Measurements from ENCODE around the gene STAMBPL1. TPM values are rescaled to one million over a fixed set of nuclear protein-coding genes. Genes with fewer than 3 reads are reported as not detected.

STAMBPL1 gene
- 0.82 TPM for polyA plus RNA-seq (2013, experiment 1 of 2)
- polyA plus RNA-seq (2013, experiment 2 of 2), result 0.61 TPM

DNA sequence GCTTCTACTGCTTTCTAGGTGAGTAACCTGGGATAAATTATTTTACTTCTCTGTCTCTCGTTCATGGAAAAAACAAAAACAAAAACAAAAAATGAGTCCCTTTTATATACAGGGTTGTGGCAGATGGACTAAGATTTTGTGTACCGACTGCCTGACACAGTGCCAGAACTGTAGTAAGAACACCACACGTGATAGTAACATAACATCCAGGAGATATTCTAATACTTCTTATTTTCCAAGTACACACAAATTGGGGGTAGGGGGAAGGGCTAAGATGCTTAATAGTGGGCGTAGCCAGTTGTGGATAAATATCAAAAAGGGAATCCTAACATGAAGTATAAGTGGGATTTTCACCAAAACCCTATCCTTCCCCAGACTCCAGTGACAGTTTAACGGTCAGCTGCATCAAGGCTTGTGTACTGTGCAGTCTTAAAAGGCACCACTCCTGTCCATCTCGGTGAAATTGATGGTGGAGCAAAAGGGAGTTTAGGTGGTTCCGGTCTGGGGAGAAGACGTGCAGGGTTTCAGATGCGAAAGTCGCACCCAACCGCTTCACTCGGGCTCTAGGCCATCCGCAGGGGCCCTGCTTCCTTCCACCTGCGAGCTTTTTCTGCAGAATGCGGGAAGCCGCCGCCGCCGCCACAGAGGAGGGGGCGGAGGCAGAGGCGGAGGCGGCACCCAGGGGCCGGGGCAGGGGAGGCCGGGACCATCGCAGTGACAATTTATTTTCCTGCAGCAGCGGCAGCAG lies at the start of gene STAMBPL1:
Gene STAMBPL1 (plus strand): TSS at position 712 of the 748 bp plus-strand sequence. CDS start 21,464 bp downstream, outside the sequence.
- Histone ChIP-seq H3K27me3 (ENCODE audit: control insufficient read depth in 3 of 3, insufficient read depth in 3 of 3, low read depth in 1 of 3, low read length in 3 of 3) (peaks cover 0 to 34% (median 12%) of the 10 kb centered on the region in 3 experiments), H2AK5ac (ENCODE audit: low read depth, low read length) (no peak within 1 kb of the TSS), H3K4me2 (ENCODE audit: insufficient read depth, low read length, poor library complexity, severe bottlenecking) (peak within 1 kb of the TSS; percentile 99), H3K36me3 (replicated peaks in 1 of 2; ENCODE audit: control insufficient read depth in 2 of 2, insufficient read depth in 2 of 2, low read length in 2 of 2) (no peaks in the 10 kb centered on the region), H3K18ac (ENCODE audit: low read length) (peak within 1 kb of the TSS; percentile 96), H3K79me1 (ENCODE audit: low read depth, low read length) (no peaks in the 10 kb centered on the region), H4K91ac (ENCODE audit: low read depth, low read length, poor library complexity) (no peak within 1 kb of the TSS), H3K4me1 (ENCODE audit: control insufficient read depth in 2 of 2, insufficient read depth in 1 of 2, low read depth in 1 of 2, low read length in 2 of 2) (peaks cover 1 to 4% of the 10 kb centered on the region in 2 donors), H2BK120ac (ENCODE audit: low read depth, low read length) (no peak within 1 kb of the TSS), H2BK15ac (ENCODE audit: low read length) (peak within 1 kb of the TSS; percentile 22), H3K4ac (ENCODE audit: low read length) (no peak within 1 kb of the TSS), H2BK12ac (ENCODE audit: low read length) (no peak within 1 kb of the TSS), H3K4me3 (ENCODE audit: low read length in 2 of 2) (peak within 1 kb of the TSS; percentile 55 to 95), H3K9me3 (replicated peaks in 1 of 2; ENCODE audit: control insufficient read depth in 2 of 2, insufficient read depth in 1 of 2, low read depth in 1 of 2, low read length in 2 of 2) (no peaks in the 10 kb centered on the region), H3K23ac (ENCODE audit: low read depth, low read length, poor library complexity) (peak within 1 kb of the TSS; percentile 44), H2AFZ (ENCODE audit: low read length) (peak within 1 kb of the TSS; percentile 93), H4K8ac (ENCODE audit: low read depth, low read length) (no peak within 1 kb of the TSS), H3K27ac (replicated peaks; ENCODE audit: low read length) (no peak within 1 kb of the TSS), H3K14ac (ENCODE audit: low read length) (peak within 1 kb of the TSS; percentile 95), H2BK5ac (ENCODE audit: low read length) (no peak within 1 kb of the TSS), H3K9ac (ENCODE audit: low read depth, low read length, poor library complexity) (peak within 1 kb of the TSS; percentile 93)
- DNase-seq (ENCODE audit: low spot score), result no peak
- whole genome bisulfite sequencing, 2 donors (ENCODE audit: extremely low coverage in 2 of 2, insufficient read length in 2 of 2, insufficient replicate concordance in 1 of 2), result no CpG with 5 or more reads among the region's 26 CpGs

DNA sequence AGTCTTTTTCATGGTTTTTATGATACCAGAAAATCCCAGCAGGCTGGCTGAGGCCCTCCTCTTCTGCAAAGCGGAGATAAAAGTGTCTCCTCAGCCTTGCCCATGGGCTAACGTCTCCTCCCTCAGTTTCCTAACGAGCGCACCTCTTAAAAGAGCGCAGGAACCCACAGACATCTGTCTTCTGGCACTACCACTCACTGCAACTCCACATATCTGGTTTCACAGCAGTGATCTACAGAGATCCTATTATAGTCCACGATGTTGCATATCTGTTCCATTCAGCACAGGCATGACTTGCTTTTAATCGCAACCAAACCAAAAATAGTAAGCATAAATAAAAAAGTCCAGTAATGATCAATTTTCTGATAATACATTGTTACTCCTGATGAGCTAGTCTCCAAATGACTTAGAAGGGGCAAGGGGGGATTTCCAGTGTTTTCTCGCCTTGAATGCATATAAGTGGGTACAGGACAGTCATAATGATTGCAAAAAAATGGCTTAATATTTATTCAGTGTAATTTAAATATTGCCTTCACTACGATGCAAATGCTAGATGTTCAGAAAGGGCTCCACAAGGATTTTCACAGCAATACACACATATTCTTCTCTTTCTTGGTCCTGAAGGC lies 49.3 kb upstream of the STAMBPL1 start:
- H3K79me1 ChIP-seq (ENCODE audit: low read depth, low read length), result no peaks in the 10 kb centered on the region
- WGBS, 2 donors (ENCODE audit: extremely low coverage in 2 of 2, insufficient read length in 2 of 2, insufficient replicate concordance in 1 of 2), result no CpG with 5 or more reads among the region's 9 CpGs
- no peak overlapping the region for H3K27ac ChIP-seq (replicated peaks; ENCODE audit: low read length)
- no peak overlapping the region for H2BK5ac ChIP-seq (ENCODE audit: low read length)
- no peaks in the 10 kb centered on the region for H3K9me3 ChIP-seq (replicated peaks in 1 of 2; ENCODE audit: control insufficient read depth in 2 of 2, insufficient read depth in 1 of 2, low read depth in 1 of 2, low read length in 2 of 2)
- H4K8ac ChIP-seq (ENCODE audit: low read depth, low read length), result no peak overlapping the region
- DNase-seq (ENCODE audit: low spot score), result no peak
- H2BK15ac ChIP-seq (ENCODE audit: low read length), result no peak overlapping the region
- no peak overlapping the region for H3K23ac ChIP-seq (ENCODE audit: low read depth, low read length, poor library complexity)
- no peak overlapping the region for H3K9ac ChIP-seq (ENCODE audit: low read depth, low read length, poor library complexity)
- no peak overlapping the region for H2BK120ac ChIP-seq (ENCODE audit: low read depth, low read length)
- H3K4me1 ChIP-seq (ENCODE audit: control insufficient read depth in 2 of 2, insufficient read depth in 1 of 2, low read depth in 1 of 2, low read length in 2 of 2), result no peaks in the 10 kb centered on the region
- peaks cover 0 to 7% (median 0%) of the 10 kb centered on the region in 3 experiments for H3K27me3 ChIP-seq (ENCODE audit: control insufficient read depth in 3 of 3, insufficient read depth in 3 of 3, low read depth in 1 of 3, low read length in 3 of 3)
- no peak overlapping the region for H2AK5ac ChIP-seq (ENCODE audit: low read depth, low read length)
- no peak overlapping the region for H4K91ac ChIP-seq (ENCODE audit: low read depth, low read length, poor library complexity)
- H3K36me3 ChIP-seq (replicated peaks in 1 of 2; ENCODE audit: control insufficient read depth in 2 of 2, insufficient read depth in 2 of 2, low read length in 2 of 2), result no peaks in the 10 kb centered on the region
- H3K14ac ChIP-seq (ENCODE audit: low read length), result no peak overlapping the region
- no peak overlapping the region for H3K4me2 ChIP-seq (ENCODE audit: insufficient read depth, low read length, poor library complexity, severe bottlenecking)
- H3K4me3 ChIP-seq (ENCODE audit: low read length in 2 of 2), result no peak overlapping the region
- no peak overlapping the region for H2BK12ac ChIP-seq (ENCODE audit: low read length)
- no peak overlapping the region for H2AFZ ChIP-seq (ENCODE audit: low read length)
- H3K18ac ChIP-seq (ENCODE audit: low read length), result no peak overlapping the region
- H3K4ac ChIP-seq (ENCODE audit: low read length), result no peak overlapping the region

DNA sequence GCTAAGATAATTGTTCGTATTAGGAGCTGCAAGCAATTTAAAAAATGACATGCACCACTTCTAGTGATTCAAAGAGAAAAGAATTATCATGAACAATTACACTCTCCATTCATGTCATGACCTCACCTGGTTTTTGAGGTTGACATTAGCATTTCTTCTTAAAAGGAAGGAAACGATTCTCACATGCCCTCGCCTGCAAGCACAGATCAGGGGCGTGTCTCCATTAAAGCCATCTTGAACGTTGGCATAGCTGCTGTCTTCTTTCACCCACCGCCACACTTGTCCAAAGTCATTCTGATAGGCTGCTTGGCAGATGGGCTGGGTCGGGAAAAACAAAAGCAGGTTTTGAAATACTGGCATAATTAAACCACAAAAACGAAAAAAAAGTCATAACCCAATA lies 48.3 kb upstream of the STAMBPL1 start:
- no peaks in the 10 kb centered on the region for H3K4me1 ChIP-seq (ENCODE audit: control insufficient read depth in 2 of 2, insufficient read depth in 1 of 2, low read depth in 1 of 2, low read length in 2 of 2)

DNA sequence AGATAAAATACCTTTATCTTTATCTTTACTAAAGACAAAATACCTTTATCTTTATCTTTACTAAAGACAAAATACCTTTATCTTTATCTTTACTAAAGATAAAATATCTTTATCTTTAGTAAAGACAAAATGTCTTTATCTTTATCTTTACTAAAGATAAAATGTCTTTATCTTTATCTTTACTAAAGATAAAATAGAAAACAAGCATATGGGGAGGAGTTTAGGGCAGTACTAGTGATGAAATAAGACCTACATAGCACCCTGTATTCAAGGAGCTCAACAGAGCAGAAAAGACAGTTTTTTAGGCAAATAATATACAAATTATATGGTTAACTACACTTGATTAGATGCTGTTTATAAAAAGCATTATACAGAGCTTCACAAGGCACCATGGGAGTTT lies 47.7 kb upstream of the STAMBPL1 start:
- Histone ChIP-seq H4K8ac (ENCODE audit: low read depth, low read length) (no peak overlapping the region), H2AK5ac (ENCODE audit: low read depth, low read length) (no peak overlapping the region), H2BK5ac (ENCODE audit: low read length) (no peak overlapping the region), H4K91ac (ENCODE audit: low read depth, low read length, poor library complexity) (no peak overlapping the region), H3K4ac (ENCODE audit: low read length) (no peak overlapping the region), H3K27me3 (ENCODE audit: control insufficient read depth in 3 of 3, insufficient read depth in 3 of 3, low read depth in 1 of 3, low read length in 3 of 3) (peaks cover 0 to 11% (median 0%) of the 10 kb centered on the region in 3 experiments), H2BK120ac (ENCODE audit: low read depth, low read length) (no peak overlapping the region), H2BK15ac (ENCODE audit: low read length) (no peak overlapping the region), H3K27ac (replicated peaks; ENCODE audit: low read length) (no peak overlapping the region), H2AFZ (ENCODE audit: low read length) (no peak overlapping the region), H3K4me2 (ENCODE audit: insufficient read depth, low read length, poor library complexity, severe bottlenecking) (no peak overlapping the region), H3K79me1 (ENCODE audit: low read depth, low read length) (no peaks in the 10 kb centered on the region), H3K4me1 (ENCODE audit: control insufficient read depth in 2 of 2, insufficient read depth in 1 of 2, low read depth in 1 of 2, low read length in 2 of 2) (no peaks in the 10 kb centered on the region), H3K4me3 (ENCODE audit: low read length in 2 of 2) (no peak overlapping the region), H3K23ac (ENCODE audit: low read depth, low read length, poor library complexity) (no peak overlapping the region), H3K36me3 (replicated peaks in 1 of 2; ENCODE audit: control insufficient read depth in 2 of 2, insufficient read depth in 2 of 2, low read length in 2 of 2) (no peaks in the 10 kb centered on the region), H3K14ac (ENCODE audit: low read length) (no peak overlapping the region), H2BK12ac (ENCODE audit: low read length) (no peak overlapping the region), H3K9me3 (replicated peaks in 1 of 2; ENCODE audit: control insufficient read depth in 2 of 2, insufficient read depth in 1 of 2, low read depth in 1 of 2, low read length in 2 of 2) (no peaks in the 10 kb centered on the region), H3K9ac (ENCODE audit: low read depth, low read length, poor library complexity) (no peak overlapping the region), H3K18ac (ENCODE audit: low read length) (no peak overlapping the region)
- DNase-seq (ENCODE audit: low spot score), result no peak

More for the DNA sequence above, 48.3 kb upstream of the STAMBPL1 start:
- no peak overlapping the region for H4K8ac ChIP-seq (ENCODE audit: low read depth, low read length)
- no peak overlapping the region for H2BK5ac ChIP-seq (ENCODE audit: low read length)
- H2BK120ac ChIP-seq (ENCODE audit: low read depth, low read length), result no peak overlapping the region
- H3K4me3 ChIP-seq (ENCODE audit: low read length in 2 of 2), result no peak overlapping the region
- no peaks in the 10 kb centered on the region for H3K9me3 ChIP-seq (replicated peaks in 1 of 2; ENCODE audit: control insufficient read depth in 2 of 2, insufficient read depth in 1 of 2, low read depth in 1 of 2, low read length in 2 of 2)
- H2BK12ac ChIP-seq (ENCODE audit: low read length), result no peak overlapping the region
- H3K36me3 ChIP-seq (replicated peaks in 1 of 2; ENCODE audit: control insufficient read depth in 2 of 2, insufficient read depth in 2 of 2, low read length in 2 of 2), result no peaks in the 10 kb centered on the region
- no peak overlapping the region for H3K18ac ChIP-seq (ENCODE audit: low read length)
- H3K27me3 ChIP-seq (ENCODE audit: control insufficient read depth in 3 of 3, insufficient read depth in 3 of 3, low read depth in 1 of 3, low read length in 3 of 3), result peaks cover 0 to 10% (median 0%) of the 10 kb centered on the region in 3 experiments
- H3K79me1 ChIP-seq (ENCODE audit: low read depth, low read length), result no peaks in the 10 kb centered on the region
- H2BK15ac ChIP-seq (ENCODE audit: low read length), result no peak overlapping the region
- no CpG with 5 or more reads among the region's 8 CpGs for WGBS, 2 donors (ENCODE audit: extremely low coverage in 2 of 2, insufficient read length in 2 of 2, insufficient replicate concordance in 1 of 2)
- no peak overlapping the region for H4K91ac ChIP-seq (ENCODE audit: low read depth, low read length, poor library complexity)
- H2AFZ ChIP-seq (ENCODE audit: low read length), result no peak overlapping the region
- H3K4ac ChIP-seq (ENCODE audit: low read length), result no peak overlapping the region
- H3K23ac ChIP-seq (ENCODE audit: low read depth, low read length, poor library complexity), result no peak overlapping the region
- H3K14ac ChIP-seq (ENCODE audit: low read length), result no peak overlapping the region
- H3K27ac ChIP-seq (replicated peaks; ENCODE audit: low read length), result no peak overlapping the region
- DNase-seq (ENCODE audit: low spot score), result no peak
- no peak overlapping the region for H3K4me2 ChIP-seq (ENCODE audit: insufficient read depth, low read length, poor library complexity, severe bottlenecking)
- H3K9ac ChIP-seq (ENCODE audit: low read depth, low read length, poor library complexity), result no peak overlapping the region
- H2AK5ac ChIP-seq (ENCODE audit: low read depth, low read length), result no peak overlapping the region
